GM21723 (cell line): ENCODE data around the gene MOGAT1.
"Not testable (repeated sequence)": the region's sequence is repeated elsewhere in the genome, so short reads cannot be mapped to it uniquely, and the experiment has no call there.

Source experiments
- ATAC-seq: cut with Tn5 transposase; IDR thresholded peaks from one replicate; pipeline ENCODE4 v1.9.1; 2021; ENCODE audit warnings: mild to moderate bottlenecking, moderate library complexity; ENCODE audit not compliant: unreplicated experiment

Gene MOGAT1

GRCh38 chr2:222736924-222737323 lies 65.5 kb downstream of the MOGAT1 start:
- ATAC-seq, result no peak

- no peak for ATAC-seq
These were observed 66.9 kb downstream of the MOGAT1 start for GRCh38 chr2:222738312-222738711.

GRCh38 chr2:222738809-222739208 lies 67.4 kb downstream of the MOGAT1 start:
- no peak for ATAC-seq

GRCh38 chr2:222739939-222740338 lies 68.5 kb downstream of the MOGAT1 start:
- no peak for ATAC-seq

GRCh38 chr2:222743251-222743812 lies 71.9 kb downstream of the MOGAT1 start:
- ATAC-seq, result no peak

GRCh38 chr2:222745836-222746559 lies 74.5 kb downstream of the MOGAT1 start:
- ATAC-seq, result no peak

GRCh38 chr2:222747526-222748160 lies 76.2 kb downstream of the MOGAT1 start:
- peak; percentile 64 for ATAC-seq

- no peak for ATAC-seq
These were observed 79.1 kb downstream of the MOGAT1 start for GRCh38 chr2:222750533-222750932.

- ATAC-seq, result no peak
These were observed 79.8 kb downstream of the MOGAT1 start for GRCh38 chr2:222751238-222751637.

- no peak for ATAC-seq
These were observed 80.6 kb downstream of the MOGAT1 start for GRCh38 chr2:222751821-222752719.

GRCh38 chr2:222752746-222753145 lies 81.3 kb downstream of the MOGAT1 start:
- no peak for ATAC-seq

- ATAC-seq, result no peak
These were observed 81.9 kb downstream of the MOGAT1 start for GRCh38 chr2:222753251-222753824.

- no peak for ATAC-seq
These were observed 83.0 kb downstream of the MOGAT1 start for GRCh38 chr2:222754324-222754930.

GRCh38 chr2:222755593-222755992 lies 84.1 kb downstream of the MOGAT1 start:
- ATAC-seq, result not testable (repeated sequence)

GRCh38 chr2:222756362-222756831 lies 84.9 kb downstream of the MOGAT1 start:
- no peak for ATAC-seq

- ATAC-seq, result no peak
These were observed 85.6 kb downstream of the MOGAT1 start for GRCh38 chr2:222756951-222757650.
